HG03457 (cell line): ENCODE results near the gene PNPLA2.

Experiments
- ATAC-seq: cut with Tn5 transposase; IDR thresholded peaks from one replicate; pipeline ENCODE4 v1.9.1; 2021; ENCODE audit warnings: moderate number of reproducible peaks; ENCODE audit not compliant: unreplicated experiment

PNPLA2 gene

GRCh38 chr11:858053-858761 is 39.5 kb downstream of the PNPLA2 start:
- no peak for ATAC-seq

- ATAC-seq, result no peak
Observed at GRCh38 chr11:858762-859339, 40.1 kb downstream of the PNPLA2 start.

GRCh38 chr11:859394-860131 is 40.8 kb downstream of the PNPLA2 start:
- ATAC-seq, result no peak

GRCh38 chr11:860234-861104 is 41.8 kb downstream of the PNPLA2 start:
- no peak for ATAC-seq

GRCh38 chr11:861105-861479 is 42.4 kb downstream of the PNPLA2 start:
- ATAC-seq, result no peak

- no peak for ATAC-seq
Observed at GRCh38 chr11:862081-862661, 43.5 kb downstream of the PNPLA2 start.

- no peak for ATAC-seq
Observed at GRCh38 chr11:862696-863022, 43.9 kb downstream of the PNPLA2 start.

GRCh38 chr11:863023-863909 is 44.6 kb downstream of the PNPLA2 start:
- no peak for ATAC-seq

- no peak for ATAC-seq
Observed at GRCh38 chr11:863910-864827, 45.5 kb downstream of the PNPLA2 start.

- no peak for ATAC-seq
Observed at GRCh38 chr11:864898-865297, 46.2 kb downstream of the PNPLA2 start.

GRCh38 chr11:865462-866430 is 47.0 kb downstream of the PNPLA2 start:
- no peak for ATAC-seq

- ATAC-seq, result no peak
Observed at GRCh38 chr11:866481-866880, 47.8 kb downstream of the PNPLA2 start.

- no peak for ATAC-seq
Observed at GRCh38 chr11:867856-868358, 49.2 kb downstream of the PNPLA2 start.

- no peak for ATAC-seq
Observed at GRCh38 chr11:868394-868793, 49.7 kb downstream of the PNPLA2 start.

GRCh38 chr11:868802-869201 is 50.1 kb downstream of the PNPLA2 start:
- ATAC-seq, result no peak

GRCh38 chr11:869399-870126 is 50.8 kb downstream of the PNPLA2 start:
- ATAC-seq, result no peak

- no peak for ATAC-seq
Observed at GRCh38 chr11:870127-870413, 51.4 kb downstream of the PNPLA2 start.
